ENCODE data around the gene LAMA2. TPM values are rescaled to one million over a fixed set of nuclear protein-coding genes. Genes with fewer than 3 reads are reported as not detected.

LAMA2 gene
- total and polyA plus RNA-seq, 3 donors from 2014 or later: 25.9 to 94.8 (median 56.0) TPM

DNA sequence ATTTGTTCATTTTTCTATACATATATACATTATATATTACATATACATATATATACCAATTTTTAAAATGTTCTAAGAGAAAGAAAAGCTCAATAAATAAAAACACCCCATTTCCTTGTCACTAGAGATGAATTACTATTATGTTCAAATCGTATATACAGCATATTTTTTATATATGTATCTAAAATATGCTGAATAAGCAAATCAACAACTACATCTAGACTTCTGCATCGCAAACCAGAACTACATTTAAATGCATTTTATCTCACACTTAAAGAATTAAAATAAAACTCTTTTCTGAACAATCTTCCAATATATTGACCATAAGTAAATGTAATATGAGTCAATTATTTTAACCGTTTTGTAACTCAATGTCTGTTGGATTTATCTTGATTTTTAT lies 133.9 kb downstream of the LAMA2 start:
- 83 to 85% methylated on average over 3 of the region's 3 CpGs for WGBS, 2 donors
- no peak overlapping the region for H3K27ac ChIP-seq
- no peaks in the 10 kb centered on the region for H3K36me3 ChIP-seq (ENCODE audit: low read depth, missing control alignments)
- H3K9me3 ChIP-seq: no peaks in the 10 kb centered on the region
- intact Hi-C loops (cut with DNase I; ENCODE audit: low total_unique reads): no loop called here
- TF ChIP-seq, protein P1, sequence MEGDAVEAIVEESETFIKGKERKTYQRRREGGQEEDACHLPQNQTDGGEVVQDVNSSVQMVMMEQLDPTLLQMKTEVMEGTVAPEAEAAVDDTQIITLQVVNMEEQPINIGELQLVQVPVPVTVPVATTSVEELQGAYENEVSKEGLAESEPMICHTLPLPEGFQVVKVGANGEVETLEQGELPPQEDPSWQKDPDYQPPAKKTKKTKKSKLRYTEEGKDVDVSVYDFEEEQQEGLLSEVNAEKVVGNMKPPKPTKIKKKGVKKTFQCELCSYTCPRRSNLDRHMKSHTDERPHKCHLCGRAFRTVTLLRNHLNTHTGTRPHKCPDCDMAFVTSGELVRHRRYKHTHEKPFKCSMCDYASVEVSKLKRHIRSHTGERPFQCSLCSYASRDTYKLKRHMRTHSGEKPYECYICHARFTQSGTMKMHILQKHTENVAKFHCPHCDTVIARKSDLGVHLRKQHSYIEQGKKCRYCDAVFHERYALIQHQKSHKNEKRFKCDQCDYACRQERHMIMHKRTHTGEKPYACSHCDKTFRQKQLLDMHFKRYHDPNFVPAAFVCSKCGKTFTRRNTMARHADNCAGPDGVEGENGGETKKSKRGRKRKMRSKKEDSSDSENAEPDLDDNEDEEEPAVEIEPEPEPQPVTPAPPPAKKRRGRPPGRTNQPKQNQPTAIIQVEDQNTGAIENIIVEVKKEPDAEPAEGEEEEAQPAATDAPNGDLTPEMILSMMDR (IDR thresholded peaks at IDR 0.05): no peak
- TF ChIP-seq POLR2A (IDR thresholded peaks at IDR 0.05): no peak
- H3K27me3 ChIP-seq: no peaks in the 10 kb centered on the region
- H3K4me3 ChIP-seq: no peak overlapping the region
- no peaks in the 10 kb centered on the region for H3K4me1 ChIP-seq
- no peak for DNase-seq

DNA sequence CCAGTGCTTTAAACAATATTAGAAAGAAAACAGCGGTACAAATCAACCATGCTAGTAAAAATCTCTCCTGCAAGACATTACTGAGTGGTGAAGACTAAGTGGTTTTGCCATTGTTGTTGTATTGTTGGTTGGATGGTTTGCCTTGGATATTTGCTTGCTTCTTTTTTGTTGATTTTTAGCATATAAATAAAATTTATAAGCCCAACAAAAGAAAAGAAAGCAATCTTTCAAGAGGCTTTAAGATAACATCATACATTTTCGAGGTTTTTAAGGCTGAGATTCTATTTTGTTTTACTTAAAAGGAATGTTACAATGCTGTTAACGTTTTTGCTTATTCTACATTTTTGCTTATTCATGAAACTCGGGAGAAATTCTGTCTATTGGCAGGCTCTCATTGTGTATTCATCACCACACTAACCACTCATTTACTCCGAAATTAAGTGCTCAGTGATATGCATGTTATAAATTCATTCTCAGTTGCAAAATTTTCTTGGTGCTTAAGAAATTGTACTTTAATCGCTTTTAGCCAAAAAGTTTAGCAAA lies 139.1 kb downstream of the LAMA2 start:
- WGBS, 2 donors: 86 to 90% methylated on average over 6 of the region's 6 CpGs
- intact Hi-C loops (cut with DNase I; ENCODE audit: low total_unique reads): no loop called here
- no peaks in the 10 kb centered on the region for H3K9me3 ChIP-seq
- DNase-seq: no peak
- H3K4me3 ChIP-seq: no peak overlapping the region
- no peaks in the 10 kb centered on the region for H3K36me3 ChIP-seq (ENCODE audit: low read depth, missing control alignments)
- no peaks in the 10 kb centered on the region for H3K27me3 ChIP-seq
- no peak overlapping the region for H3K27ac ChIP-seq
- TF ChIP-seq, protein P1 (IDR thresholded peaks at IDR 0.05): no peak
- TF ChIP-seq POLR2A (IDR thresholded peaks at IDR 0.05): no peak
- H3K4me1 ChIP-seq: no peaks in the 10 kb centered on the region

DNA sequence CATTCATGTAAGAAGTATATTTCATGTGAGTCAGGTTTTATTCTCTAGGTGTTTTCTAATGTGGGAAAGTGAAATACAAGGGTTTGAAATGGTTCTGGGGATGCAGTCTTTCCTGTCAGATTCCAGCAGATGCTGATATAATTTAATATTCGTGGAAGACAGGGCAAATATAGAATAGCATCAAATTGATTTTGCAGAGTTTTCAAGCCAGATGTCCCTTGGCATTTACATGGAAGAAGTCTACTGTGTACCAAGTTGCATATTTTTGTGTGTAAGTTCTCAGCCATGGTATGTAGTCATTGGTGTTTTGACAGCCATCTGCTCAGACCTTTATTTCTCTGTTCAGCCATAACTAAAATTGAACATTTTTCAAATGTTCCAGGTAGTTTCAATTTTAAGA lies 143.7 kb downstream of the LAMA2 start:
- WGBS, 2 donors: 79 to 88% methylated on average over 1 of the region's 1 CpG
- Histone ChIP-seq H3K36me3 (ENCODE audit: low read depth, missing control alignments) (no peaks in the 10 kb centered on the region), H3K4me3 (no peak overlapping the region), H3K27me3 (no peaks in the 10 kb centered on the region), H3K4me1 (no peaks in the 10 kb centered on the region), H3K9me3 (no peaks in the 10 kb centered on the region), H3K27ac (no peak overlapping the region)
- TF ChIP-seq, protein P1 (IDR thresholded peaks at IDR 0.05): no peak
- no peak for TF ChIP-seq POLR2A (IDR thresholded peaks at IDR 0.05)
- intact Hi-C loops (cut with DNase I; ENCODE audit: low total_unique reads): no loop called here
- no peak for DNase-seq

DNA sequence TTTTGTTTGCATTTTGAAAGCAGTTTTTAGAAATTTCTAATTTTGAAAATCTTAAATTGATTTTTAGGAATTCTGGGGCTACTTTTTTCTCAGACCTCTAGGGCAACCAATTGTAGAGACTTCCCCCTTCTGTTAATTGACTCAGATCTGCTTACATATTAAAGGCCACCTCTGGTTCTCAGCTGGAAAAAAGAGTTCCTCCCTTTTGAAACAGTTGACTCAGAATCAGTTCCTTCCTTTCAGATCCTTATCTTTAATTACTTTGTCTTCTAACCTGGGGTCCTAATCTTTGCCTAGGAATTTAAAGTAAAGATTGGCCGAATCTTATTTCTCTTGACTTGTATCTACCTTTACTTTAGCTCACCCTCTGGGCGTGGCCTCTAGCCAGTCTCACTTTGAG lies 146.8 kb downstream of the LAMA2 start:
- TF ChIP-seq, protein P1 (IDR thresholded peaks at IDR 0.05): no peak
- TF ChIP-seq POLR2A (IDR thresholded peaks at IDR 0.05): no peak
- Histone ChIP-seq H3K4me3 (no peak overlapping the region), H3K4me1 (peaks cover 10% of the 10 kb centered on the region), H3K27ac (no peak overlapping the region), H3K9me3 (no peaks in the 10 kb centered on the region), H3K36me3 (ENCODE audit: low read depth, missing control alignments) (no peaks in the 10 kb centered on the region), H3K27me3 (no peaks in the 10 kb centered on the region)
- intact Hi-C loops (cut with DNase I; ENCODE audit: low total_unique reads): no loop called here
- 94 to 95% methylated on average over 2 of the region's 2 CpGs for WGBS, 2 donors
- no peak for DNase-seq

DNA sequence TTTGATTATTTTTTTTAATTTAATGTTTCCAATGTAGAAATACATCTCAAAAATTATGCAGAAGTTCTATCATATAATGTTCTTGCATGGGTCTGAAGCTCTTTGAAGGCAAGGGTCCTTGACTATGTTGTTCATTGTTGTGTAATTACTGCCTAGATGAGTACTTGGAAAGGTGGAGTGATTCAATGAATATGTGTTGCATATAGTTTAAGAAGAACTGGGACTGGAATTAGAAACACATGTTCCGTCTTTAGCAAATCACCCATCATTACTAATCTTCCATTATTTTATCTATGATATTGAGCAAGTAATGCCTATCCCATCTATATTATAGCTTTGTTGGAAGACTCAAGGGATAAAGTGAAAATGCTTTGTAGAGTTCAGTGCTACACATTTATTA lies 147.3 kb downstream of the LAMA2 start:
- no peak for TF ChIP-seq POLR2A (IDR thresholded peaks at IDR 0.05)
- TF ChIP-seq, protein P1 (IDR thresholded peaks at IDR 0.05): no peak
- Histone ChIP-seq H3K9me3 (no peaks in the 10 kb centered on the region), H3K27me3 (no peaks in the 10 kb centered on the region), H3K27ac (no peak overlapping the region), H3K36me3 (ENCODE audit: low read depth, missing control alignments) (no peaks in the 10 kb centered on the region), H3K4me3 (no peak overlapping the region), H3K4me1 (peaks cover 10% of the 10 kb centered on the region)
- WGBS, 2 donors: 91 to 97% methylated on average over 1 of the region's 1 CpG
- intact Hi-C loops (cut with DNase I; ENCODE audit: low total_unique reads): no loop called here
- DNase-seq: no peak

All from testis (tissue), 3 donors.